ENCODE results near the gene ERBB4. TPM values are rescaled to one million over a fixed set of nuclear protein-coding genes. Genes with fewer than 3 reads are reported as not detected.

Gene ERBB4
- total and polyA plus RNA-seq, 10 of the 15 experiments (the other 5 are each of a cell fraction or from before 2014, with no cell fraction given), result under 0.01 to 0.23 (median 0.01) TPM; not detected in 4

DNA sequence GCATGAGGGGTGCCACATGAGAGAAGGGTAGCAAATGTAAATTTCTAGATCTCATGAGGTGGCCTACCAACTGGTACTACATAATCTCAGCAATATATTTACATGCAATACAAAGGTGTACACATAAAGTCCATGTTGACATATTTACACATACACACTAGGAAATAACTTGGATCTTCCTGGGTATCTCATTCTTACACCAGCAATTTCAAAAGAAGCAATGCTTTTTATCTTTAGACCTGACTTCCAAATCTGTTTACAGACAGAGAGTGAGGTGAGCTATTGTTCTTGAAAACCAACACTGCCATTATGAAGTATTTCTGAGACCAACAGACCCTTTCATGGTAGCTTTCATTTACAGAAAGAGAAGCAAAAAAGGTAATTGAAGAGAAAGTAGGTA is 184.2 kb downstream of the ERBB4 start:
- FAIRE-seq (no peak), ATAC-seq (no peak), DNase-seq (ENCODE audit: low read depth, low spot score) (no peak)
- no peaks in the 10 kb centered on the region for H3K9me3 ChIP-seq (replicated peaks; ENCODE audit: control insufficient read depth, insufficient read depth, low read length)
- H3K4me1 ChIP-seq (ENCODE audit: control insufficient read depth, insufficient read depth, low read length), result no peaks in the 10 kb centered on the region
- TF ChIP-seq TARDBP (IDR thresholded peaks at IDR 0.05; ENCODE audit: borderline replicate concordance) (no peak), MYC (IDR thresholded peaks at IDR 0.05; ENCODE audit: insufficient read depth, insufficient read length, insufficient replicate concordance, low read length, severe bottlenecking) (no peak)
- H3K27me3 ChIP-seq (replicated peaks in 1 of 2; ENCODE audit: control insufficient read depth in 2 of 2, insufficient read depth in 2 of 2, low read length in 1 of 2), result no peaks in the 10 kb centered on the region
- H3K4me2 ChIP-seq (ENCODE audit: control insufficient read depth, insufficient read depth), result no peak overlapping the region
- H3K79me2 ChIP-seq (ENCODE audit: control insufficient read depth, insufficient read depth, low read length), result no peaks in the 10 kb centered on the region
- in situ Hi-C loops (cut with MboI) (no loop called here), intact Hi-C loops (cut with micrococcal nuclease; ENCODE audit: unreplicated experiment) (no loop called here)
- no peak overlapping the region for H2AFZ ChIP-seq (ENCODE audit: control insufficient read depth, low read depth, low read length)
- H4K20me1 ChIP-seq (ENCODE audit: control insufficient read depth, insufficient read depth), result no peaks in the 10 kb centered on the region
- H3K27ac ChIP-seq (ENCODE audit: control insufficient read depth, insufficient read depth), result no peak overlapping the region
- CTCF ChIA-PET, result no interaction called here
- RAD21 ChIA-PET (ENCODE audit: unreplicated experiment), result interaction anchor here (1.1 kb wide), 1 partner anchor 74 kb away, joined by 3 read pairs; no protein-coding TSS in a partner anchor
- POLR2A ChIA-PET, result no interaction called here
- no peak overlapping the region for H3K9ac ChIP-seq (ENCODE audit: control insufficient read depth, insufficient read depth, low read length)
- SMC1A ChIA-PET (ENCODE audit: uncharacterized antibody, unreplicated experiment), result no interaction called here
- BruUV-seq (replicated peaks), result no TSS peak
- no peaks in the 10 kb centered on the region for H3K36me3 ChIP-seq (ENCODE audit: control insufficient read depth in 2 of 2, insufficient read depth in 2 of 2, low read length in 1 of 2)
- H3K4me3 ChIP-seq, result no peak overlapping the region

DNA sequence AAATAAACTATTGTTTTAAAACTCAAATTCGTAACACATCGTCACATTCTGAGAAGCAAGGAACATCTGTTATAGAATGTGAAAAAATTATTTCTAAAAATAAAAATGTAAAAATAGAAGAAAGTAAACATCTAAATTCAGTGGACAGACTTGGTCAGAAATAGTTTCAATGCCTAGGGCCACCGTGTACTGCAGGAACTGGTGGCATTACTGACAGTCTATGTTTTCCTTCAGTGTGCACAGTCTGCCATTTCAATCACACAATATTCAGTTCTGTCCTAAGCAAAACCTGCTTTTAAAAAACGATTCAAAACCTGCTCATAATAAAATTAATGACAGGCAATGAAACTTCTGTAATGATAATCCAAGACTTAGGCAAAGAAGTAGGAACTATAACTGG is 190.1 kb downstream of the ERBB4 start:
- no peak overlapping the region for H3K27ac ChIP-seq (ENCODE audit: control insufficient read depth, insufficient read depth)
- no peaks in the 10 kb centered on the region for H3K36me3 ChIP-seq (ENCODE audit: control insufficient read depth in 2 of 2, insufficient read depth in 2 of 2, low read length in 1 of 2)
- H3K27me3 ChIP-seq (replicated peaks in 1 of 2; ENCODE audit: control insufficient read depth in 2 of 2, insufficient read depth in 2 of 2, low read length in 1 of 2), result no peaks in the 10 kb centered on the region
- H2AFZ ChIP-seq (ENCODE audit: control insufficient read depth, low read depth, low read length), result no peak overlapping the region
- in situ Hi-C loops (cut with MboI) (no loop called here), intact Hi-C loops (cut with micrococcal nuclease; ENCODE audit: unreplicated experiment) (no loop called here)
- ATAC-seq (no peak), FAIRE-seq (peak; percentile 7), DNase-seq (ENCODE audit: low read depth, low spot score) (no peak)
- H3K9me3 ChIP-seq (replicated peaks; ENCODE audit: control insufficient read depth, insufficient read depth, low read length), result no peaks in the 10 kb centered on the region
- 41% methylated on average over 4 of the region's 4 CpGs for WGBS (ENCODE audit: insufficient coverage, insufficient replicate concordance, low lambda C conversion rate, missing lambda C conversion rate)
- BruUV-seq (replicated peaks), result no TSS peak
- no peaks in the 10 kb centered on the region for H3K79me2 ChIP-seq (ENCODE audit: control insufficient read depth, insufficient read depth, low read length)
- no peak overlapping the region for H3K4me3 ChIP-seq
- H3K4me2 ChIP-seq (ENCODE audit: control insufficient read depth, insufficient read depth), result no peak overlapping the region
- ChIA-PET POLR2A (no interaction called here), SMC1A (ENCODE audit: uncharacterized antibody, unreplicated experiment) (interaction anchor here (1.5 kb wide), 1 partner anchor 9 kb away, joined by 6 read pairs; no protein-coding TSS in a partner anchor), RAD21 (ENCODE audit: unreplicated experiment) (no interaction called here), CTCF (no interaction called here)
- H3K4me1 ChIP-seq (ENCODE audit: control insufficient read depth, insufficient read depth, low read length), result no peaks in the 10 kb centered on the region
- H3K9ac ChIP-seq (ENCODE audit: control insufficient read depth, insufficient read depth, low read length), result no peak overlapping the region
- H4K20me1 ChIP-seq (ENCODE audit: control insufficient read depth, insufficient read depth), result no peaks in the 10 kb centered on the region
- no peak for TF ChIP-seq NR2C2 (IDR thresholded peaks at IDR 0.05; ENCODE audit: borderline replicate concordance, control insufficient read depth, insufficient read length, low read depth)
- no peak for TF ChIP-seq EED (IDR thresholded peaks at IDR 0.05; ENCODE audit: low read depth)
- no peak for TF ChIP-seq RCOR1 (conservative IDR thresholded peaks at IDR 0.05; ENCODE audit: low read depth, low read length)
- TF ChIP-seq, protein P1, sequence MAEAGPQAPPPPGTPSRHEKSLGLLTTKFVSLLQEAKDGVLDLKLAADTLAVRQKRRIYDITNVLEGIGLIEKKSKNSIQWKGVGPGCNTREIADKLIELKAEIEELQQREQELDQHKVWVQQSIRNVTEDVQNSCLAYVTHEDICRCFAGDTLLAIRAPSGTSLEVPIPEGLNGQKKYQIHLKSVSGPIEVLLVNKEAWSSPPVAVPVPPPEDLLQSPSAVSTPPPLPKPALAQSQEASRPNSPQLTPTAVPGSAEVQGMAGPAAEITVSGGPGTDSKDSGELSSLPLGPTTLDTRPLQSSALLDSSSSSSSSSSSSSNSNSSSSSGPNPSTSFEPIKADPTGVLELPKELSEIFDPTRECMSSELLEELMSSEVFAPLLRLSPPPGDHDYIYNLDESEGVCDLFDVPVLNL (IDR thresholded peaks at IDR 0.05; ENCODE audit: low read depth, low read length), result no peak
- TF ChIP-seq SMC3 (IDR thresholded peaks at IDR 0.05; ENCODE audit: borderline replicate concordance, low read length), result no peak
- no peak for TF ChIP-seq EGR1 (IDR thresholded peaks at IDR 0.05; ENCODE audit: borderline replicate concordance in 1 of 2, low read depth in 2 of 2, low read length in 2 of 2)
- TF ChIP-seq, protein P2, sequence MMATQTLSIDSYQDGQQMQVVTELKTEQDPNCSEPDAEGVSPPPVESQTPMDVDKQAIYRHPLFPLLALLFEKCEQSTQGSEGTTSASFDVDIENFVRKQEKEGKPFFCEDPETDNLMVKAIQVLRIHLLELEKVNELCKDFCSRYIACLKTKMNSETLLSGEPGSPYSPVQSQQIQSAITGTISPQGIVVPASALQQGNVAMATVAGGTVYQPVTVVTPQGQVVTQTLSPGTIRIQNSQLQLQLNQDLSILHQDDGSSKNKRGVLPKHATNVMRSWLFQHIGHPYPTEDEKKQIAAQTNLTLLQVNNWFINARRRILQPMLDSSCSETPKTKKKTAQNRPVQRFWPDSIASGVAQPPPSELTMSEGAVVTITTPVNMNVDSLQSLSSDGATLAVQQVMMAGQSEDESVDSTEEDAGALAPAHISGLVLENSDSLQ (IDR thresholded peaks at IDR 0.05), result no peak
- no peak for TF ChIP-seq CBX3 (IDR thresholded peaks at IDR 0.05; ENCODE audit: borderline replicate concordance, low read depth)
- TF ChIP-seq MYB (IDR thresholded peaks at IDR 0.05; ENCODE audit: borderline replicate concordance, low read depth, low read length), result no peak
- no peak for TF ChIP-seq CHD4 (IDR thresholded peaks at IDR 0.05)
- TF ChIP-seq FOS (IDR thresholded peaks at IDR 0.05; ENCODE audit: borderline replicate concordance, extremely low read depth, insufficient read length), result no peak
- no peak for TF ChIP-seq RB1 (IDR thresholded peaks at IDR 0.05; ENCODE audit: borderline replicate concordance)
- no peak for TF ChIP-seq ZNF384 (IDR thresholded peaks at IDR 0.05; ENCODE audit: borderline replicate concordance, low read depth, low read length)
